HepG2 (cell line): ENCODE data around the gene C1orf35. TPM values are rescaled to one million over a fixed set of nuclear protein-coding genes. Genes with fewer than 3 reads are reported as not detected.

Experiments used
- CHD2 ChIP-seq: IDR thresholded peaks from 2 replicates; pipeline ENCODE4 v1.6.1; 2011; ENCODE audit warnings: low read depth, low read length, improper control_type of control experiment
- EED ChIP-seq: sonication (generic); formaldehyde crosslinking; IDR thresholded peaks from 2 replicates; pipeline ENCODE4 v1.5.0; 2020; ENCODE audit warnings: mild to moderate bottlenecking, missing genetic modification reagents
- ELF3 ChIP-seq: IDR thresholded peaks from 2 replicates; pipeline ENCODE4 v1.6.1; 2016; ENCODE audit warnings: missing genetic modification reagents, missing compliant biosample characterization
- FOSL2 ChIP-seq: sonication (generic); formaldehyde crosslinking; IDR thresholded peaks from 2 replicates; pipeline ENCODE4 v1.4.0; 2020; ENCODE audit warnings: missing genetic modification reagents
- HCFC1 ChIP-seq: fragments of 150-350 bp; IDR thresholded peaks from 2 replicates; pipeline ENCODE4 v1.6.1; 2014; ENCODE audit warnings: low read depth, low read length
- HES4 ChIP-seq: sonication (generic); formaldehyde crosslinking; IDR thresholded peaks from 2 replicates; pipeline ENCODE4 v1.9.0; 2021; ENCODE audit warnings: mild to moderate bottlenecking, missing genetic modification reagents, borderline replicate concordance
- KDM3A ChIP-seq: IDR thresholded peaks from 2 replicates; pipeline ENCODE4 v1.6.1; 2018; ENCODE audit warnings: low read depth, missing compliant biosample characterization
- KMT2A ChIP-seq: sonication (generic); formaldehyde crosslinking; IDR thresholded peaks from 2 replicates; pipeline ENCODE4 v1.4.0; 2020; ENCODE audit warnings: missing genetic modification reagents
- LRRFIP1 ChIP-seq: sonication (generic); formaldehyde crosslinking; conservative IDR thresholded peaks from 2 replicates; pipeline ENCODE4 v1.4.0; 2020; ENCODE audit warnings: missing genetic modification reagents
- MAZ ChIP-seq, 2 experiments: sonication (generic) in 1 of 2; formaldehyde crosslinking in 1 of 2; IDR thresholded peaks; 2 replicates each; pipeline versions ENCODE4 v1.5.0 to v1.6.1; 2012 to 2020; ENCODE audit warnings: low read depth in 2 of 2, mild to moderate bottlenecking in 2 of 2, borderline replicate concordance in 1 of 2, improper control_type of control experiment in 1 of 2, low read length in 1 of 2, missing genetic modification reagents in 1 of 2, moderate library complexity in 1 of 2
- MEIS2 ChIP-seq: sonication (generic); formaldehyde crosslinking; IDR thresholded peaks from 2 replicates; pipeline ENCODE4 v1.9.0; 2021; ENCODE audit warnings: mild to moderate bottlenecking, missing genetic modification reagents
- NFATC3 ChIP-seq: sonication (generic); formaldehyde crosslinking; IDR thresholded peaks from 2 replicates; pipeline ENCODE4 v1.5.1; 2020; ENCODE audit warnings: mild to moderate bottlenecking, missing genetic modification reagents
- SPEN ChIP-seq: sonication (generic); formaldehyde crosslinking; IDR thresholded peaks from 2 replicates; pipeline ENCODE4 v1.5.1; 2020; ENCODE audit warnings: low read depth, mild to moderate bottlenecking, missing genetic modification reagents
- STAT5B ChIP-seq: sonication (generic); formaldehyde crosslinking; IDR thresholded peaks from 2 replicates; pipeline ENCODE4 v1.4.0; 2020; ENCODE audit warnings: missing genetic modification reagents
- THYN1 ChIP-seq: sonication (generic); formaldehyde crosslinking; IDR thresholded peaks from 2 replicates; pipeline ENCODE4 v1.8.1; 2023; ENCODE audit warnings: low read depth, mild to moderate bottlenecking, moderate library complexity, missing genetic modification reagents, borderline replicate concordance
- TRIM24 ChIP-seq: sonication (generic); formaldehyde crosslinking; IDR thresholded peaks from 2 replicates; pipeline ENCODE4 v1.8.0; 2022; ENCODE audit warnings: mild to moderate bottlenecking, missing genetic modification reagents
- ZBTB20 ChIP-seq: sonication (generic); formaldehyde crosslinking; IDR thresholded peaks from 2 replicates; pipeline ENCODE4 v1.8.1; 2023; ENCODE audit warnings: missing genetic modification reagents, low read depth, mild to moderate bottlenecking, borderline replicate concordance
- ZNF367 ChIP-seq: sonication (generic); formaldehyde crosslinking; IDR thresholded peaks from 2 replicates; pipeline ENCODE4 v1.4.0; 2020; ENCODE audit warnings: missing genetic modification reagents, borderline replicate concordance
- ZNF747 ChIP-seq: sonication (generic); formaldehyde crosslinking; IDR thresholded peaks from 2 replicates; pipeline ENCODE4 v1.8.1; 2023; ENCODE audit warnings: missing genetic modification reagents, mild to moderate bottlenecking, borderline replicate concordance
- ZSCAN30 ChIP-seq: sonication (generic); formaldehyde crosslinking; IDR thresholded peaks from 2 replicates; pipeline ENCODE4 v1.5.0; 2020; ENCODE audit warnings: mild to moderate bottlenecking, missing genetic modification reagents
- polyA plus RNA-seq, 8 experiments: library from polyadenylated mRNA; depleted of rRNA in 3 of 8; stranded (reverse) in 7 of 8; unstranded in 1 of 8; fragments of >200 nt; fragmentation: Illumina TruSeq in 4 of 8; extraction: Trizol in 4 of 8; gene quantifications; 2 replicates each; pipeline versions ENCODE4 v1.2.1 to v1.2.3, GENCODE V29; 2011 to 2016; ENCODE audit warnings: low read depth in 4 of 8, missing spikeins in 1 of 8, mixed read lengths in 1 of 8; ENCODE audit not compliant: insufficient read depth in 1 of 8
- total RNA-seq, 5 experiments: library from RNA; depleted of rRNA; stranded (reverse); fragments of >200 nt; fragmentation: Illumina TruSeq; extraction: Trizol; gene quantifications; 2 replicates each; pipeline ENCODE4 v1.2.3, GENCODE V29; 2016; ENCODE audit warnings: low read depth in 1 of 5
- TF ChIP-seq, protein P1 (sequence below): fragments of 450-650 bp; IDR thresholded peaks from 2 replicates; pipeline ENCODE4 v1.6.1; 2017
- TF ChIP-seq, protein P2 (sequence below): IDR thresholded peaks from 2 replicates; pipeline ENCODE4 v1.6.1; 2016; ENCODE audit warnings: missing biosample characterization, missing genetic modification reagents, low read depth
- TF ChIP-seq, protein P3 (sequence below): sonication (generic); formaldehyde crosslinking; IDR thresholded peaks from 2 replicates; pipeline ENCODE4 v1.5.0; 2020; ENCODE audit warnings: mild to moderate bottlenecking, missing genetic modification reagents

Gene C1orf35
- total and polyA plus RNA-seq, 2 of the 13 experiments (the other 11 are each of a cell fraction or from before 2014, with no cell fraction given): 8.1 to 19.3 TPM

GRCh38 chr1:228149406-228150119 is 46.4 kb upstream of the C1orf35 start, which contains the start of gene GJC2 (continued):
- TF ChIP-seq CHD2: no peak
- no peak for TF ChIP-seq ZSCAN30
- TF ChIP-seq TRIM24 (CRISPR knock-in tag): no peak
- peak; percentile 38; the same call in 1 of the 2 replicates for TF ChIP-seq SPEN (CRISPR knock-in tag)
- no peak for TF ChIP-seq KMT2A
- no peak for TF ChIP-seq KDM3A
- TF ChIP-seq THYN1 (CRISPR knock-in tag): no peak
- TF ChIP-seq, protein P1, sequence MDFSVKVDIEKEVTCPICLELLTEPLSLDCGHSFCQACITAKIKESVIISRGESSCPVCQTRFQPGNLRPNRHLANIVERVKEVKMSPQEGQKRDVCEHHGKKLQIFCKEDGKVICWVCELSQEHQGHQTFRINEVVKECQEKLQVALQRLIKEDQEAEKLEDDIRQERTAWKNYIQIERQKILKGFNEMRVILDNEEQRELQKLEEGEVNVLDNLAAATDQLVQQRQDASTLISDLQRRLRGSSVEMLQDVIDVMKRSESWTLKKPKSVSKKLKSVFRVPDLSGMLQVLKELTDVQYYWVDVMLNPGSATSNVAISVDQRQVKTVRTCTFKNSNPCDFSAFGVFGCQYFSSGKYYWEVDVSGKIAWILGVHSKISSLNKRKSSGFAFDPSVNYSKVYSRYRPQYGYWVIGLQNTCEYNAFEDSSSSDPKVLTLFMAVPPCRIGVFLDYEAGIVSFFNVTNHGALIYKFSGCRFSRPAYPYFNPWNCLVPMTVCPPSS: no peak
- no peak for TF ChIP-seq LRRFIP1 (CRISPR knock-in tag)
- no peak for TF ChIP-seq NFATC3 (CRISPR knock-in tag)
- TF ChIP-seq ZNF747 (CRISPR knock-in tag): no peak
- TF ChIP-seq ELF3 (CRISPR knock-in tag): 0 out of 2 replicates have a peak, but pooled peaks have one; percentile 14
- no peak for TF ChIP-seq ZNF367 (CRISPR knock-in tag)
- no peak for TF ChIP-seq MAZ (IDR thresholded peaks at IDR 0.05; ENCODE audit: borderline replicate concordance, low read depth, low read length)
- TF ChIP-seq MAZ (CRISPR knock-in tag; IDR thresholded peaks at IDR 0.05; ENCODE audit: low read depth): no peak
- TF ChIP-seq HES4 (CRISPR knock-in tag): no peak
- TF ChIP-seq EED (CRISPR knock-in tag): no peak
- TF ChIP-seq MEIS2 (CRISPR knock-in tag): 0 out of 2 replicates have a peak, but pooled peaks have one; percentile 42
- no peak for TF ChIP-seq STAT5B (CRISPR knock-in tag)
- TF ChIP-seq, protein P2, sequence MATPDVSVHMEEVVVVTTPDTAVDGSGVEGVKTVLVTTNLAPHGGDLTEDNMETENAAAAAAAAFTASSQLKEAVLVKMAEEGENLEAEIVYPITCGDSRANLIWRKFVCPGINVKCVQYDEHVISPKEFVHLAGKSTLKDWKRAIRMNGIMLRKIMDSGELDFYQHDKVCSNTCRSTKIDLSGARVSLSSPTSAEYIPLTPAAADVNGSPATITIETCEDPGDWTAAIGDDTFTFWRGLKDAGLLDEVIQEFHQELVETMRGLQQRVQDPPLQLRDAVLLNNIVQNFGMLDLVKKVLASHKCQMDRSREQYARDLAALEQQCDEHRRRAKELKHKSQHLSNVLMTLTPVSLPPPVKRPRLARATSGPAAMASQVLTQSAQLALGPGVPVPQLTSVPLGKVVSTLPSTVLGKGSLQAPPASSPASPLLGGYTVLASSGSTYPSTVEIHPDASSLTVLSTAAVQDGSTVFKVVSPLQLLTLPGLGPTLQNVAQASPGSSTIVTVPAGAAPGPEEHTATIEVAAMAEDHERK (CRISPR knock-in tag): no peak
- no peak for TF ChIP-seq HCFC1
- TF ChIP-seq ZBTB20 (CRISPR knock-in tag): no peak
- TF ChIP-seq FOSL2 (CRISPR knock-in tag): no peak
- TF ChIP-seq, protein P3, sequence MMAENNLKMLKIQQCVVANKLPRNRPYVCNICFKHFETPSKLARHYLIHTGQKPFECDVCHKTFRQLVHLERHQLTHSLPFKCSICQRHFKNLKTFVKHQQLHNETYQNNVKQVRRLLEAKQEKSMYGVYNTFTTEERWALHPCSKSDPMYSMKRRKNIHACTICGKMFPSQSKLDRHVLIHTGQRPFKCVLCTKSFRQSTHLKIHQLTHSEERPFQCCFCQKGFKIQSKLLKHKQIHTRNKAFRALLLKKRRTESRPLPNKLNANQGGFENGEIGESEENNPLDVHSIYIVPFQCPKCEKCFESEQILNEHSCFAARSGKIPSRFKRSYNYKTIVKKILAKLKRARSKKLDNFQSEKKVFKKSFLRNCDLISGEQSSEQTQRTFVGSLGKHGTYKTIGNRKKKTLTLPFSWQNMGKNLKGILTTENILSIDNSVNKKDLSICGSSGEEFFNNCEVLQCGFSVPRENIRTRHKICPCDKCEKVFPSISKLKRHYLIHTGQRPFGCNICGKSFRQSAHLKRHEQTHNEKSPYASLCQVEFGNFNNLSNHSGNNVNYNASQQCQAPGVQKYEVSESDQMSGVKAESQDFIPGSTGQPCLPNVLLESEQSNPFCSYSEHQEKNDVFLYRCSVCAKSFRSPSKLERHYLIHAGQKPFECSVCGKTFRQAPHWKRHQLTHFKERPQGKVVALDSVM: peak; percentile 32; the same call in 1 of the 2 replicates
